Measurements from ENCODE around the gene DNAH10.

DNAH10 gene

DNA sequence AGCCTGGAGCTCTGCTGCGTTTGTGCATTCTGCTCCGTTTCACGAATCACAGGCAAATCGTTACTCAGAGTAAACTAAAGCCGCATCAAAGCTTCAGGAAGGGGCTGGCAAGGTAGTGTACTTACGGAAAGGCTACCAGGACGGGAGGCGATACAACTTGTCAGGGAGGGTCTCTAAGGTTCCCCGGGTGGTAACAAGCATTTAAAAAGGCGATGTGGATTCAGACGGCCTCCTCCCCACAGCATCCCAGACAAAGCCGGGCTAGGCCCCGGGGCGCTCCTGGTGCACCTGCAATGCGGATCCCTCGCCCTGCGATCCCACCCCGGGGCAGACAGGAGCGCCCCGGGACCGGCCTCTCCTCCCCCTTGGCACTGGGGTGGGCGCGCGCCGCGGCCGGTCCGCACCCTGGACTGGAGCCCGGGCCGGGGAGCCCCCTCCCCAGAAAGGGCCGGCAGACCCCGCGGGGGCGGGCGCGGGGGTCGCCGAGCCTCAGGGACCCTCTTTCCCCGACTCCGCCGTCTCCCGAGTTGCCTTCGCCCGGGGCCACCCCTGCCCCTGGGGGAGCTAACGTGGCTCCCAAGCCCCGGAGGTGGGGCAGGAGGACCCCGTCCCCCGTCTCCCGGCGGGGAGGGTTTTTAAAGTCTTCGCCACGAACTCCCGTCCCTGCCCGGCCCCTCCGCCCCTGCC is 209.8 kb downstream of the DNAH10 start:
- Mint-ChIP-seq H3K4me3 (peak overlapping the region; percentile 93), H3K36me3 (peaks cover 10% of the 10 kb centered on the region), H3K4me1 (peaks cover 61% of the 10 kb centered on the region), H3K9me3 (no peaks in the 10 kb centered on the region), H3K27ac (peak overlapping the region; percentile 84), H3K27me3 (no peaks in the 10 kb centered on the region)

DNA sequence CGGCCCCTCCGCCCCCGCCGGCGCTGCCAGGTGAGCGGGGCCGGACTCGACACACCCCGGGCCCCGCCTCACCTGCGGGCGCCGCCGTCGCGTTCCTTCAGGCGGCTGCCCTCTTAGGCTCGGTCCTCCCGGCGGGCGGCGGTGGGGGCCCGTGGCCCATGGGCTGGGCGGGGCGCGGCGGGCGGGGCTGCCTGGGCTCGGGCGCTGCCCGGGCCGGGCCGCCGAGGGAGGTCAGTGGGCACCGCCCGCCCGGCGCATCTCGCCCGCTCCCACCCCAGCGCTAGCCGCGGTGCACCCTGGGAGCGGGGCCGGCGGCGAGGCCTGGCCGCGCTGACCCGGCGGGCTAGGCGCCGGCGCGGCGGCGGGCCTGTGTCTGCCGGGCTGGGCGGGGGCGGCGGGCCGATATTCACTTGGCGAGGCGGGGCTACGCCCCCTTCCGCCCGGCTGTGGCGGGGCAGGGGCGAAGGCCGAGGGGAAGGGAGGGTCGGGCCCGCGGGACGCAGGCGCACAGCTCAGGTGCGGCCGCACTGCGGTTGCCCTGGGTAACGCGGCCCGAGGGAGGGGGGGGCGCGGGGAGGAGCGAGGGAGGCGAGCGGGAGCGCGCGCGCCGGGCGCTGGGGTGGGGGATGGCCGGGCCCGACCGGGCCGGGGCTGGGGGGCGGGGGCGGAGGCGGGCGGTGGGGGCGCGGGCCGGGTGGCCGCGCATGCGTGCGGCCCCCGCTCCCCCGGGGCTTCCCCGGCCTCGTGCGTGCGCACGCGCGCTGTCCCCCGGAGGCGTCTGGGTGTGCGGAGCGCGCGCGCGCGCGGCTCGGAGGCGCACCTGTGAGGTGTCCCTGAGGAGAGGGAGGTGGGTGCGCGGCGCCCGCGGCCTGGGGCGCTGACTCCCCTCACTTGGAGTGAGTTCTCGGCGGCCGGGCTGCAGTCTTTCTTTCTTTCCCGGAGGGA is 210.6 kb downstream of the DNAH10 start, which contains the start of the genes CCDC92 and ZNF664:
CCDC92 (minus strand) TSS at position 375 of the 945 bp plus-strand sequence. CDS start 28,526 bp downstream, outside the sequence.
ZNF664 (plus strand) TSS at position 759 of the 945 bp plus-strand sequence. CDS start 38,930 bp downstream, outside the sequence.
- Mint-ChIP-seq H3K4me3 (peak within 1 kb of the TSS; percentile 93), H3K4me1 (peaks cover 61% of the 10 kb centered on the region), H3K27ac (peak within 1 kb of the TSS; percentile 85), H3K9me3 (no peaks in the 10 kb centered on the region), H3K27me3 (no peaks in the 10 kb centered on the region), H3K36me3 (peaks cover 9% of the 10 kb centered on the region)

- no peaks in the 10 kb centered on the region for H3K27me3 Mint-ChIP-seq
- H3K4me1 Mint-ChIP-seq: peaks cover 57% of the 10 kb centered on the region
- peak overlapping the region; percentile 90 for H3K4me3 Mint-ChIP-seq
- H3K36me3 Mint-ChIP-seq: peaks cover 9% of the 10 kb centered on the region
- H3K9me3 Mint-ChIP-seq: no peaks in the 10 kb centered on the region
- peak overlapping the region; percentile 85 for H3K27ac Mint-ChIP-seq
Observed at GRCh38 chr12:123973552-123974341, 211.6 kb downstream of the DNAH10 start.

DNA sequence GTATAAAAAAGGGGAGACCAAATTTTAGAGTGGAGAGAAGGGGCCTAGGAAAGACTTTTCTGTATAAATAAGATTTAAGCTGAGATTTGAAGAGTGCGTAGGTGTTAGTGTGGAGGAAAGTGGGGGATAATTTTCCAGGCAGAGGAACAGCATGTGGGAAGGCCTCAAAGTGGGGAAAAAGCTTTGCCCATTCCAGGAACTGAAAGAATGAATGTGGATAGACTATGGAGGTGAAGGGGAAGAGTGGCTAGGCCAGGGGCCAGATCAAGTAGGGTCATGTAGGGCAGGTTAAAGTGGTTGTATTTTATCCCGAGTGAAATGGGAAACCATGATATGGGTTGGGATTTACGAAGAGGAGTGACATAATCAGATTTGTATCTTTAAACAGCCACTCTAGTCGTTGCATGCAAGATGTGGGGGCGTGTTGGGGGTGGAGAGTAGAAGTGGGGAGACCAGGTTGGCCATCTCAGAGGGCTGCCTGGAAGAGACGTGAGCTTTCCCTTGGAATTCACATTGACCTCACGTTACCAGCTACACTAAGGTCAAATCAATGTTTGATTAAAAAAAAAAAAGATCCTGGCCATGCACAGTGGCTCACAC is 214.2 kb downstream of the DNAH10 start:
- Mint-ChIP-seq H3K36me3 (peaks cover 10% of the 10 kb centered on the region), H3K9me3 (no peaks in the 10 kb centered on the region), H3K4me3 (no peak overlapping the region), H3K4me1 (peaks cover 43% of the 10 kb centered on the region), H3K27ac (no peak overlapping the region), H3K27me3 (no peaks in the 10 kb centered on the region)

- Mint-ChIP-seq H3K27me3 (no peaks in the 10 kb centered on the region), H3K4me3 (no peak overlapping the region), H3K27ac (no peak overlapping the region), H3K4me1 (peaks cover 38% of the 10 kb centered on the region), H3K9me3 (no peaks in the 10 kb centered on the region), H3K36me3 (peaks cover 12% of the 10 kb centered on the region)
Observed at GRCh38 chr12:123979566-123979965, 217.5 kb downstream of the DNAH10 start.

DNA sequence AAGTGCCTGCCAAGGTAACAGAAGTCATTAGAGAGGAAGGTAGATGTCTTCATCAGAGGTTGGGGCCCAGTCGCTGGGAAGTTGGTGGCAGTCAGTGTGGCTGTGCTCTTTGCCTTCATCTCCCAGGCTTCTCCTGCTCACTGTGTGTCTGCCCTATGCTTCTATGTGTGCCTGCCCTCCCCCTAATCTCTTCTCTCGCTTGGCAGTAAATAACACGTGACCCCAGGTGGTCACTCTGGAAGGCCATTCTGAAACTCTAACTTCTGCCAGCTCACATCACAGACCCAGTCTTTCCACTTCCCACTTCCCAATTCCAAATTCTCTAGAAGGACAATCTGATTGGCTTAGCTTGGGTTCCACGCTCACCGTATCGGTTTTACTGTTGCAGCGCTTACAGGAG is 220.2 kb downstream of the DNAH10 start:
- peaks cover 3% of the 10 kb centered on the region for H3K36me3 Mint-ChIP-seq
- H3K4me3 Mint-ChIP-seq: no peak overlapping the region
- no peaks in the 10 kb centered on the region for H3K27me3 Mint-ChIP-seq
- H3K27ac Mint-ChIP-seq: no peak overlapping the region
- peaks cover 31% of the 10 kb centered on the region for H3K4me1 Mint-ChIP-seq
- H3K9me3 Mint-ChIP-seq: no peaks in the 10 kb centered on the region

- peaks cover 32% of the 10 kb centered on the region for H3K4me1 Mint-ChIP-seq
- peak overlapping the region; percentile 91 for H3K27ac Mint-ChIP-seq
- no peaks in the 10 kb centered on the region for H3K27me3 Mint-ChIP-seq
- no peaks in the 10 kb centered on the region for H3K9me3 Mint-ChIP-seq
- H3K36me3 Mint-ChIP-seq: peaks cover 11% of the 10 kb centered on the region
- H3K4me3 Mint-ChIP-seq: no peak overlapping the region
Observed at GRCh38 chr12:123983822-123984485, 221.9 kb downstream of the DNAH10 start.

DNA sequence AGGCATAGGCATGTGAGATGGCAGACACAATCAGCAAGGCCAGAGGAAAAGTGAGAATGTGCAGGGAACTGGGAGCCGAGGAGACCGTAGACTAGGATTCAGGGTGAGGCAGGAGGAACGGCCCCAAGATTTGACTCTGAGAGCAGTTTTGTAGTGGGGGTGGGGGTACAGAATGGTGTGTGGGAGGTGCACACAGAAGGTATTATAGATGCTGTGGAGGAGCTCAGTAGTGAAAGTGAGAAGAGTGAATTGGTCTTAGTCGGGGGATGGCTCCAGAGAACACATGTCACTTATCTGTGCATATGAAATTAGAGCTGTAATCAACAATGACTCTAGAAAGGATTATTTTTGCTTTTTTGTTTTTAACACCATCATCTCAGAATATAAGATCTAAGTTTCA is 222.8 kb downstream of the DNAH10 start:
- Mint-ChIP-seq H3K27me3 (no peaks in the 10 kb centered on the region), H3K4me1 (peaks cover 29% of the 10 kb centered on the region), H3K36me3 (peaks cover 11% of the 10 kb centered on the region), H3K9me3 (no peaks in the 10 kb centered on the region), H3K27ac (no peak overlapping the region), H3K4me3 (no peak overlapping the region)

Measured in activated naive CD4-positive, alpha-beta T cell treated with anti-CD3 and anti-CD28 coated beads, Interleukin-2, amount 50 U/mL, for 24 hours (primary cell).